ENCODE results near the gene ARHGEF19. TPM values are rescaled to one million over a fixed set of nuclear protein-coding genes. Genes with fewer than 3 reads are reported as not detected.

The ARHGEF19 gene
- total RNA-seq, 6 experiments from 2014 or later = 5.5 to 9.0 (median 7.2) TPM

DNA sequence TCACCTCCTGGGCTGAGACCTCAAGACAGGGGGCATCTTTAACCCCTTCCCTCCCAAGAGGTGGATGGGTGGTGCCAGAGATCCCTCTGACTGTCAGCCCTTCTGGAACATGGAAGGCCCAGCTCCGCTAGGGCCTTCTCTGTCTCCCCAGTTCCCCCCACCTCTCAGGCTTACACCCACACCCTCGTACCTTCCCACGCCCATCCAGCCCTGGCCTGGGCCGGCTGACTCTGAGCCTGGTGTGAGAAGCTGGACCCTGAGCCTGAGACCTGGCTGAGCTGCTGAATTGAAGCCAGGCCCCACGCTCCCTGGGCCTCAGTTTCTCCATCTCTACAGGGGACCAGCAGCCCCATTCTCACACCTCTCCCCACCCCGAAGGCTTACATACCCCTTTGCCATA lies 61.9 kb downstream of the ARHGEF19 start:
- H3K27ac Mint-ChIP-seq = peak overlapping the region; percentile 88
- peak overlapping the region; percentile 91 for H3K4me3 Mint-ChIP-seq
- H3K9me3 Mint-ChIP-seq = no peaks in the 10 kb centered on the region
- no peaks in the 10 kb centered on the region; the same call in 1 of the 2 replicates for H3K27me3 Mint-ChIP-seq (ENCODE audit: insufficient read depth)
- TF ChIP-seq, protein P1, sequence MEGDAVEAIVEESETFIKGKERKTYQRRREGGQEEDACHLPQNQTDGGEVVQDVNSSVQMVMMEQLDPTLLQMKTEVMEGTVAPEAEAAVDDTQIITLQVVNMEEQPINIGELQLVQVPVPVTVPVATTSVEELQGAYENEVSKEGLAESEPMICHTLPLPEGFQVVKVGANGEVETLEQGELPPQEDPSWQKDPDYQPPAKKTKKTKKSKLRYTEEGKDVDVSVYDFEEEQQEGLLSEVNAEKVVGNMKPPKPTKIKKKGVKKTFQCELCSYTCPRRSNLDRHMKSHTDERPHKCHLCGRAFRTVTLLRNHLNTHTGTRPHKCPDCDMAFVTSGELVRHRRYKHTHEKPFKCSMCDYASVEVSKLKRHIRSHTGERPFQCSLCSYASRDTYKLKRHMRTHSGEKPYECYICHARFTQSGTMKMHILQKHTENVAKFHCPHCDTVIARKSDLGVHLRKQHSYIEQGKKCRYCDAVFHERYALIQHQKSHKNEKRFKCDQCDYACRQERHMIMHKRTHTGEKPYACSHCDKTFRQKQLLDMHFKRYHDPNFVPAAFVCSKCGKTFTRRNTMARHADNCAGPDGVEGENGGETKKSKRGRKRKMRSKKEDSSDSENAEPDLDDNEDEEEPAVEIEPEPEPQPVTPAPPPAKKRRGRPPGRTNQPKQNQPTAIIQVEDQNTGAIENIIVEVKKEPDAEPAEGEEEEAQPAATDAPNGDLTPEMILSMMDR (IDR thresholded peaks at IDR 0.05) = no peak
- DNase-seq = no peak
- peaks cover 77% of the 10 kb centered on the region for H3K4me1 Mint-ChIP-seq (ENCODE audit: low read depth)
- H3K36me3 Mint-ChIP-seq (ENCODE audit: low read depth) = peaks cover 49% of the 10 kb centered on the region

DNA sequence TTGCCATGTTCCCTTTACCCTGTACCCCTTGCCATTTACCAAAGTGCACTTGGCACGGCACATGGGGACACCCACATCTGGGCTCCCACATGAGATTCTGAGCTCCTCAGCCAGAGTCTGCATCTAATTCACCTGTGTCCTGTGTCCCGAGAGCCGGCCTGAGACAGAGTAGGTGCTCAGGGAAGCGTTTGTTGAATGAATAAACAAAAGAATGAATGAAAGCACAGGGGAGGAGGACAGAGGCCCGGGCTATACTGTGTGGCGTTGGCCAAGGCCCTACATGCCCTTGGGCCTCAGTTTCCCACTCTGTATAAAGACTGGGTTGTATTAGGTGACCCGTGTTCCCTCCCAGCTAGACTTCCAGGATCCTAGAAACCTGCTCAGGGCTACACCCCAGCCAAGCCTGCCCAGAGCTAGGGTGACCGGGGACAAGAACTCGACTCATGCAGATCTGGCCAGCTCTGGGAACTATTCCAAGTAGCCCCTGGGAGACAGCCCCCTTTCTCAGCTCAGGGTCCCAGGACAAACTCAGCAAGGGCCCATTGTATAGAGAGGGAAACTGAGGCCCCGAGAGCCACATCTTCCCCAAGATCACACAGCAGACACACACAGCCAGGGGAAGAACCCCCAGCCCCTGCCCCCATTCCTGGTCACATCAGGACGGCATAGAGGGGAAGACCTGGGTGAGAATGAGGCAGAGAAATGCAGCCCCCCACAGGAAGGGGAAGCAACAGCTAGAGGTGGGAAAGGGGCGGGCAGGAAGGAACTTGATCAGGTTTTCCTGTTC lies 62.6 kb downstream of the ARHGEF19 start:
- TF ChIP-seq, protein P1 (IDR thresholded peaks at IDR 0.05) = no peak
- Mint-ChIP-seq H3K9me3 (no peaks in the 10 kb centered on the region), H3K4me3 (peak overlapping the region; percentile 30; the same call in 1 of the 2 replicates), H3K4me1 (ENCODE audit: low read depth) (peaks cover 83% of the 10 kb centered on the region), H3K27me3 (ENCODE audit: insufficient read depth) (peaks cover under 1% of the 10 kb centered on the region), H3K27ac (peak overlapping the region; percentile 70), H3K36me3 (ENCODE audit: low read depth) (peaks cover 50% of the 10 kb centered on the region)
- no peak for DNase-seq

DNA sequence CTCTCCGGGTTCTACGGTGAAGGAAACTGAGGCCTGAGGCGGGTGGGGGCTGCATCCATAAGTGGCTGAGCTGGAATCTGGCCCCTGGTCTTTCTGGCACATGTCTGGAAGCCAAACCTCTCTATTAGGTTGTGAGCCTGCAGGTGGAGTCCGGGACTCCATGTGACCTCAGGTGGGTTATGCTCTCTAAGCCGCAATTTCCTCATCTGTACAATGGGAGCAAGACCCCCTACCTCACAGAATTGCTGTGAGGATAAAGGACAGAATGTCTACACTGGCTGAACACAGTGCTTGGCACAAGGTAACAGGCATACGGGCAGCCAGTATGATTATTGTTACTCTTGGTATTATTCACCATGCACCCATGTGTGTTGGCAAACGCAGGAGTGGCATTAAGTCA lies 63.3 kb downstream of the ARHGEF19 start:
- Mint-ChIP-seq H3K9me3 (no peaks in the 10 kb centered on the region), H3K4me3 (no peak overlapping the region), H3K4me1 (ENCODE audit: low read depth) (peaks cover 91% of the 10 kb centered on the region), H3K36me3 (ENCODE audit: low read depth) (peaks cover 48% of the 10 kb centered on the region), H3K27me3 (ENCODE audit: insufficient read depth) (peaks cover 6% of the 10 kb centered on the region), H3K27ac (peak overlapping the region; percentile 98)
- DNase-seq = no peak
- TF ChIP-seq, protein P1 (IDR thresholded peaks at IDR 0.05) = no peak

DNA sequence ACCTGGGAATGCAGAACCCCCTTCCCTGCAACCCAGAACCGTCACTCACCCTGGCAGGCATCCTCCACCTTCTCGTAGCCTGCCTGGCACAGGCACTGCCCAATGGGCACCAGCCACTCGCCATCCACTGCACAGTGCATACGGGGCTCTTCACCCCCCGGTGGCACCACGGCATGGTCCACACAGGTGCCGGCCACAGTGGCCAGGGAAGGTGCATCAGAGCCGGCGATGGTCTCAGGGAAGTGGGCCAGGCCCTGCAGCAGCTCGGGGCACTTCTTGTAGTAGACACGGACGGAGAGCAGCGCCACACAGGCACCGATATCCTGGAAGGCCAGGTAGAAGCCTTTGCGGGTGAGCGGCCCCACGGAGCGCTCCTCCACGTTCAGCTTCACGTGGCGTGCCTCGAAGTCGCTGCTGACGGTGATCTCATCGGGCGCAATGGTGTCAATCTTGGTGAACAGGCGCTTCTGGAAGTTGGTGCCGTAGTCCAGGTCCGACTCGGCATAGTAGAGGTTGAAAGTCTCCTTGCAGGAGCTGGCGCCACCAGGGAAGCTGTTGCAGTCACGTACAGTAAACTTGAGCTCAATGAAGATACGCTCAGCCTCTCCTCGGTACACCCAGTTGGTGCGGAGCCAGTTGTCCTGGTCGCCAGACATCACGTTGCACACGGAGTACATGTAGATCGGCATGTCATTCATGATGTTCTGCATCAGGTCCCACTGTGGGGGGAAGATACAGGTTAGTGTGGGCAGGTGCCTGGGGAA lies 63.9 kb downstream of the ARHGEF19 start:
- H3K36me3 Mint-ChIP-seq (ENCODE audit: low read depth) = peaks cover 47% of the 10 kb centered on the region
- H3K27ac Mint-ChIP-seq = peak overlapping the region; percentile 98
- TF ChIP-seq, protein P1 (IDR thresholded peaks at IDR 0.05) = no peak
- peaks cover 97% of the 10 kb centered on the region for H3K4me1 Mint-ChIP-seq (ENCODE audit: low read depth)
- H3K27me3 Mint-ChIP-seq (ENCODE audit: insufficient read depth) = peaks cover 6% of the 10 kb centered on the region
- DNase-seq = no peak
- no peaks in the 10 kb centered on the region for H3K9me3 Mint-ChIP-seq
- peak overlapping the region; percentile 82; the same call in 1 of the 2 replicates for H3K4me3 Mint-ChIP-seq

Other genes starting within 250 kb of the ARHGEF19 start
- gene ZBTB17, start 236.6 kb downstream of the ARHGEF19 start, total RNA-seq (2021; fragmentation: NEBNext Ultra II Directional; extraction: Animal tissue kit (Norgen Biotek cat#: 25700)) = 10 to 100 TPM; 22.5 to 25.4 (median 24.1) TPM
- not detected for gene SRARP, start 208.4 kb downstream of the ARHGEF19 start, total RNA-seq (2021; fragmentation: NEBNext Ultra II Directional; extraction: Animal tissue kit (Norgen Biotek cat#: 25700))
- 10 to 100 TPM; 15.5 to 40.6 (median 33.0) TPM for gene HSPB7, start 194.6 kb downstream of the ARHGEF19 start, total RNA-seq (2021; fragmentation: NEBNext Ultra II Directional; extraction: Animal tissue kit (Norgen Biotek cat#: 25700))
- not detected for gene CLCNKA, start 190.6 kb downstream of the ARHGEF19 start, total RNA-seq (2021; fragmentation: NEBNext Ultra II Directional; extraction: Animal tissue kit (Norgen Biotek cat#: 25700))
- gene CLCNKB, start 168.9 kb downstream of the ARHGEF19 start, total RNA-seq (2021; fragmentation: NEBNext Ultra II Directional; extraction: Animal tissue kit (Norgen Biotek cat#: 25700)) = under 1 TPM in 2 of 6 experiments, not detected in 4; 0.10 to 0.14 TPM
- gene FAM131C, start 139.0 kb downstream of the ARHGEF19 start, total RNA-seq (2021; fragmentation: NEBNext Ultra II Directional; extraction: Animal tissue kit (Norgen Biotek cat#: 25700)) = 1 to 10 TPM in 1 of 6 experiments, under 1 TPM in 5; 0.26 to 1.3 (median 0.74) TPM
- gene EPHA2, start 56.6 kb downstream of the ARHGEF19 start, total RNA-seq (2021; fragmentation: NEBNext Ultra II Directional; extraction: Animal tissue kit (Norgen Biotek cat#: 25700)) = 100 to 1,000 TPM in 1 of 6 experiments, 10 to 100 TPM in 5; 77.3 to 106 (median 81.2) TPM
- gene CPLANE2, start 24.5 kb upstream of the ARHGEF19 start, total RNA-seq (2021; fragmentation: NEBNext Ultra II Directional; extraction: Animal tissue kit (Norgen Biotek cat#: 25700)) = 10 to 100 TPM in 1 of 6 experiments, 1 to 10 TPM in 5; 6.5 to 11.8 (median 7.5) TPM
- gene FBXO42, start 139.8 kb upstream of the ARHGEF19 start, total RNA-seq (2021; fragmentation: NEBNext Ultra II Directional; extraction: Animal tissue kit (Norgen Biotek cat#: 25700)) = 10 to 100 TPM; 11.5 to 15.2 (median 13.4) TPM
- 100 to 1,000 TPM; 210 to 246 (median 229) TPM for gene SZRD1, start 154.6 kb upstream of the ARHGEF19 start, total RNA-seq (2021; fragmentation: NEBNext Ultra II Directional; extraction: Animal tissue kit (Norgen Biotek cat#: 25700))
- gene SPATA21, start 224.8 kb upstream of the ARHGEF19 start, total RNA-seq (2021; fragmentation: NEBNext Ultra II Directional; extraction: Animal tissue kit (Norgen Biotek cat#: 25700)) = under 1 TPM in 1 of 6 experiments, not detected in 5; 0.07 TPM
- 10 to 100 TPM; 55.6 to 73.1 (median 62.8) TPM for gene NECAP2, start 228.1 kb upstream of the ARHGEF19 start, total RNA-seq (2021; fragmentation: NEBNext Ultra II Directional; extraction: Animal tissue kit (Norgen Biotek cat#: 25700))

Data from HFFc6 (cell line).